ENCODE data around the gene FAM20A. TPM values are rescaled to one million over a fixed set of nuclear protein-coding genes. Genes with fewer than 3 reads are reported as not detected.

Gene FAM20A
- polyA plus RNA-seq, 1 donor (not counting 4 experiments of a cell fraction or from before 2014, with no cell fraction given) = not detected

DNA sequence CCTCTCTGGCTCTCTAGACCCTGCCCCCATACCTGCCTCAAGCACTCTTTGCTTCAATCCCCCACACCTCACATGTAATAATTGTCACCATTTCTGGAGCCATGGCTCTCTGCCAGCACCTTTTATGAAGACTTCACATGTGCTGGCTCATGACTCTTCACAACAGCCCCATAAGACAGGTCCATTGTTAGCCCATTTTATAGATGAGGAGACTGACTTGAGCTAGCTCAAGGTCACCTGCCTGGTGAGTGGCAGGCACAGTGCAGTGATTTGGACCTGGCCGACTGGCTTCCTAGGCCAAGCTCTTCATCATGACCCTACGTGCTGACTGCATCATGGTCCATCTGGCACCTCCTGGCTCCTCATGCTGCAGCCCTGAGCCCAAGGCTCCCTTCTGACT is 25.0 kb downstream of the FAM20A start:
- no peaks in the 10 kb centered on the region for H3K9me3 ChIP-seq (ENCODE audit: control insufficient read depth, low read depth, low read length)
- H3K27me3 ChIP-seq (ENCODE audit: control insufficient read depth, extremely low read depth, insufficient read depth, low read length) = no peaks in the 10 kb centered on the region
- FAIRE-seq (no peak), DNase-seq (ENCODE audit: low read depth, low spot score) (no peak)
- H3K9me1 ChIP-seq (ENCODE audit: control insufficient read depth, extremely low read depth, insufficient read depth, low read length) = no peaks in the 10 kb centered on the region
- H3K27ac ChIP-seq (ENCODE audit: control insufficient read depth, insufficient read depth, low read length) = no peak overlapping the region
- no peaks in the 10 kb centered on the region for H4K20me1 ChIP-seq (ENCODE audit: control insufficient read depth, extremely low read depth, insufficient read depth, low read length)
- no peak for TF ChIP-seq EZH2 (IDR thresholded peaks at IDR 0.05; ENCODE audit: low read length)
- TF ChIP-seq, protein P1, sequence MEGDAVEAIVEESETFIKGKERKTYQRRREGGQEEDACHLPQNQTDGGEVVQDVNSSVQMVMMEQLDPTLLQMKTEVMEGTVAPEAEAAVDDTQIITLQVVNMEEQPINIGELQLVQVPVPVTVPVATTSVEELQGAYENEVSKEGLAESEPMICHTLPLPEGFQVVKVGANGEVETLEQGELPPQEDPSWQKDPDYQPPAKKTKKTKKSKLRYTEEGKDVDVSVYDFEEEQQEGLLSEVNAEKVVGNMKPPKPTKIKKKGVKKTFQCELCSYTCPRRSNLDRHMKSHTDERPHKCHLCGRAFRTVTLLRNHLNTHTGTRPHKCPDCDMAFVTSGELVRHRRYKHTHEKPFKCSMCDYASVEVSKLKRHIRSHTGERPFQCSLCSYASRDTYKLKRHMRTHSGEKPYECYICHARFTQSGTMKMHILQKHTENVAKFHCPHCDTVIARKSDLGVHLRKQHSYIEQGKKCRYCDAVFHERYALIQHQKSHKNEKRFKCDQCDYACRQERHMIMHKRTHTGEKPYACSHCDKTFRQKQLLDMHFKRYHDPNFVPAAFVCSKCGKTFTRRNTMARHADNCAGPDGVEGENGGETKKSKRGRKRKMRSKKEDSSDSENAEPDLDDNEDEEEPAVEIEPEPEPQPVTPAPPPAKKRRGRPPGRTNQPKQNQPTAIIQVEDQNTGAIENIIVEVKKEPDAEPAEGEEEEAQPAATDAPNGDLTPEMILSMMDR (optimal IDR thresholded peaks at IDR 0.05 in 1 of 3, IDR thresholded peaks at IDR 0.05 in 1 of 3, conservative IDR thresholded peaks at IDR 0.05 in 1 of 3; ENCODE audit: extremely low read depth in 1 of 3, insufficient read depth in 2 of 3, low read length in 3 of 3) = no peak
- no peaks in the 10 kb centered on the region for H3K36me3 ChIP-seq (ENCODE audit: control insufficient read depth in 2 of 2, extremely low read depth in 1 of 2, insufficient read depth in 2 of 2, low read length in 2 of 2)
- H3K4me1 ChIP-seq (ENCODE audit: control insufficient read depth, extremely low read depth, insufficient read depth, low read length) = no peaks in the 10 kb centered on the region
- H3K9ac ChIP-seq (ENCODE audit: control insufficient read depth, extremely low read depth, insufficient read depth, low read length) = no peak overlapping the region
- no peak overlapping the region for H2AFZ ChIP-seq (ENCODE audit: control insufficient read depth, low read length)
- no peaks in the 10 kb centered on the region for H3K79me2 ChIP-seq (ENCODE audit: control insufficient read depth, insufficient read depth, low read length)
- no peak overlapping the region for H3K4me3 ChIP-seq (ENCODE audit: control insufficient read depth in 2 of 3, extremely low read depth in 1 of 3, insufficient read depth in 2 of 3, low read depth in 1 of 3, low read length in 3 of 3)
- no peak overlapping the region for H3K4me2 ChIP-seq (ENCODE audit: control insufficient read depth, extremely low read depth, insufficient read depth, low read depth, low read length)
- dilution Hi-C loops (cut with MboI; ENCODE audit: extremely low pct_ligation_motif_present, low sequenced_read_pairs) = no loop called here

DNA sequence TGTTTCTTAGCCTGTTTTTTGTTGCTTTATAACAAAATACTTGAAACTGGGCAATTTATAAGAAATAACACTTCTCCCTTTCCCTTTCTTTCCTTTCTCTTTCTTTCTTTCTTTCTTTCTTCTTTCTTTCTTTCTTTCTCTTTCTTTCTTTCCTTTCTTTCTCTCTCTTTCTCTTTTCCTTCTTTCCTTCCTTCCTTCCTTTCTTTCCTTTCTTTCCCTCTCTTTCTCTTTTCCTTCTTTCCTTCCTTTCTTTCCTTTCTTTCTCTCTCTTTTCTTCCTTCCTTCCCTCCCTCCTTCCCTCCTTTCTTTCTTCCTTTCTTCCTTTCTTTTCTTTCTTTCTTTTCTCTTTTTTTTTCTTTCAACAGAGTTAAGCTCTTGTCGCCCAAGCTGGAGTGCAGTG is 27.8 kb downstream of the FAM20A start:
- dilution Hi-C loops (cut with MboI; ENCODE audit: extremely low pct_ligation_motif_present, low sequenced_read_pairs) = no loop called here
- Histone ChIP-seq H3K79me2 (ENCODE audit: control insufficient read depth, insufficient read depth, low read length) (no peaks in the 10 kb centered on the region), H3K4me1 (ENCODE audit: control insufficient read depth, extremely low read depth, insufficient read depth, low read length) (no peaks in the 10 kb centered on the region), H3K4me3 (ENCODE audit: control insufficient read depth in 2 of 3, extremely low read depth in 1 of 3, insufficient read depth in 2 of 3, low read depth in 1 of 3, low read length in 3 of 3) (no peak overlapping the region), H3K27me3 (ENCODE audit: control insufficient read depth, extremely low read depth, insufficient read depth, low read length) (no peaks in the 10 kb centered on the region), H3K9ac (ENCODE audit: control insufficient read depth, extremely low read depth, insufficient read depth, low read length) (no peak overlapping the region), H3K27ac (ENCODE audit: control insufficient read depth, insufficient read depth, low read length) (no peak overlapping the region), H2AFZ (ENCODE audit: control insufficient read depth, low read length) (no peak overlapping the region), H3K36me3 (ENCODE audit: control insufficient read depth in 2 of 2, extremely low read depth in 1 of 2, insufficient read depth in 2 of 2, low read length in 2 of 2) (no peaks in the 10 kb centered on the region), H3K4me2 (ENCODE audit: control insufficient read depth, extremely low read depth, insufficient read depth, low read depth, low read length) (no peak overlapping the region), H4K20me1 (ENCODE audit: control insufficient read depth, extremely low read depth, insufficient read depth, low read length) (no peaks in the 10 kb centered on the region), H3K9me1 (ENCODE audit: control insufficient read depth, extremely low read depth, insufficient read depth, low read length) (no peaks in the 10 kb centered on the region), H3K9me3 (ENCODE audit: control insufficient read depth, low read depth, low read length) (no peaks in the 10 kb centered on the region)
- no peak for TF ChIP-seq EZH2 (IDR thresholded peaks at IDR 0.05; ENCODE audit: low read length)
- TF ChIP-seq, protein P1 (optimal IDR thresholded peaks at IDR 0.05 in 1 of 3, IDR thresholded peaks at IDR 0.05 in 1 of 3, conservative IDR thresholded peaks at IDR 0.05 in 1 of 3; ENCODE audit: extremely low read depth in 1 of 3, insufficient read depth in 2 of 3, low read length in 3 of 3) = no peak
- DNase-seq (ENCODE audit: low read depth, low spot score) = no peak
- FAIRE-seq = no peak

Data from keratinocyte (primary cell).